HG03442 (cell line): ENCODE results near the gene VTI1B.
"Not testable (repeated sequence)": the region's sequence is repeated elsewhere in the genome, so short reads cannot be mapped to it uniquely, and the experiment has no call there.

Experiments used
- ATAC-seq: cut with Tn5 transposase; IDR thresholded peaks from one replicate; pipeline ENCODE4 v1.9.1; 2021; ENCODE audit warnings: mild to moderate bottlenecking, moderate library complexity; ENCODE audit not compliant: unreplicated experiment

VTI1B gene

GRCh38 chr14:67633451-67634147 lies 40.8 kb downstream of the VTI1B start:
- ATAC-seq: no peak

GRCh38 chr14:67630938-67631337 lies 43.5 kb downstream of the VTI1B start:
- ATAC-seq: no peak

- ATAC-seq: no peak
These were observed 44.2 kb downstream of the VTI1B start for GRCh38 chr14:67630186-67630585.

- ATAC-seq: no peak
These were observed 46.9 kb downstream of the VTI1B start for GRCh38 chr14:67627519-67627918.

GRCh38 chr14:67626131-67626530 lies 48.3 kb downstream of the VTI1B start:
- ATAC-seq: not testable (repeated sequence)

- ATAC-seq: no peak
These were observed 51.3 kb downstream of the VTI1B start for GRCh38 chr14:67623114-67623513.

GRCh38 chr14:67622675-67623074 lies 51.8 kb downstream of the VTI1B start:
- ATAC-seq: no peak

- no peak for ATAC-seq
These were observed 54.1 kb downstream of the VTI1B start for GRCh38 chr14:67620217-67620785.

GRCh38 chr14:67619446-67620216 lies 54.8 kb downstream of the VTI1B start, which contains the start of gene ARG2:
Gene ARG2, plus strand, starts transcription at chr14:67619920. Its CDS starts 58 bp downstream, at chr14:67619978.
- peak; percentile 90 for ATAC-seq

GRCh38 chr14:67618617-67619063 lies 55.8 kb downstream of the VTI1B start:
- ATAC-seq: no peak

- no peak for ATAC-seq
These were observed 63.9 kb downstream of the VTI1B start for GRCh38 chr14:67610491-67610890.

- no peak for ATAC-seq
These were observed 64.7 kb downstream of the VTI1B start for GRCh38 chr14:67609642-67610310.

- no peak for ATAC-seq
These were observed 66.8 kb downstream of the VTI1B start for GRCh38 chr14:67607646-67608045.

GRCh38 chr14:67602995-67603545 lies 71.4 kb downstream of the VTI1B start:
- ATAC-seq: peak; percentile 54

- ATAC-seq: no peak
These were observed 72.4 kb downstream of the VTI1B start for GRCh38 chr14:67602076-67602475.

- not testable (repeated sequence) for ATAC-seq
These were observed 73.9 kb downstream of the VTI1B start for GRCh38 chr14:67600562-67600974.

GRCh38 chr14:67599698-67600561 lies 74.5 kb downstream of the VTI1B start, which contains the start of gene PIGH:
Gene PIGH, minus strand, starts transcription at chr14:67600268. Its CDS starts 65 bp downstream, at chr14:67600203.
- peak; percentile 89 for ATAC-seq
